WTC11 (cell line): Measurements from ENCODE around the gene SUPT5H. TPM values are rescaled to one million over a fixed set of nuclear protein-coding genes. Genes with fewer than 3 reads are reported as not detected.
A peak's percentile ranks its signal among the peaks of the same experiment; 100 is the strongest.

ENCODE experiments used
- ATAC-seq: fragments of 200-7000 bp; cut with Tn5 transposase; 2 replicates; pipeline ENCODE4 v1.10.0; 2021; ENCODE audit warnings: mild to moderate bottlenecking, moderate library complexity
- CTCF ChIA-PET: fragments of 300-600 bp; sonication (Branson Sonifier 250); formaldehyde crosslinking; loops from one replicate; lab custom pipeline; 2021; ENCODE audit warnings: antibody characterized with exemption; lab: Charles Lee
- POLR2A ChIA-PET: fragments of 350-600 bp; sonication (Branson Sonifier 250); formaldehyde crosslinking; loops from one replicate; lab custom pipeline; 2021; ENCODE audit warnings: antibody characterized with exemption; lab: Charles Lee
- DNase-seq: peaks from one replicate; pipeline ENCODE4 v3.0.0; 2021; ENCODE audit warnings: low spot score
- H3K27ac Mint-ChIP-seq: 2 replicates; pipeline ENCODE4 v1.8.0; 2021; ENCODE audit warnings: mixed read lengths
- H3K27me3 Mint-ChIP-seq: 2 replicates; pipeline ENCODE4 v1.8.0; 2021; ENCODE audit warnings: low read depth, mild to moderate bottlenecking, moderate library complexity, mixed read lengths
- H3K36me3 Mint-ChIP-seq: 2 replicates; pipeline ENCODE4 v1.8.0; 2021; ENCODE audit warnings: mixed read lengths
- H3K4me1 Mint-ChIP-seq: 2 replicates; pipeline ENCODE4 v1.8.0; 2022; ENCODE audit warnings: mixed read lengths
- H3K4me3 Mint-ChIP-seq: 2 replicates; pipeline ENCODE4 v1.8.0; 2021; ENCODE audit warnings: mild to moderate bottlenecking, moderate library complexity, mixed read lengths
- H3K9me3 Mint-ChIP-seq: 2 replicates; pipeline ENCODE4 v1.8.0; 2021; ENCODE audit warnings: mixed read lengths
- AFF4 ChIP-seq: sonication (generic); formaldehyde crosslinking; IDR thresholded peaks from 2 replicates; pipeline ENCODE4 v1.8.1; 2023; ENCODE audit warnings: mild to moderate bottlenecking, missing genetic modification reagents, borderline replicate concordance
- E2F5 ChIP-seq: sonication (generic); formaldehyde crosslinking; IDR thresholded peaks from 2 replicates; pipeline ENCODE4 v1.8.1; 2022; ENCODE audit warnings: mild to moderate bottlenecking, moderate library complexity, missing genetic modification reagents
- ESRRA ChIP-seq: sonication (generic); formaldehyde crosslinking; IDR thresholded peaks from 2 replicates; pipeline ENCODE4 v1.8.1; 2022; ENCODE audit warnings: mild to moderate bottlenecking, missing genetic modification reagents, borderline replicate concordance
- GABPB1 ChIP-seq: sonication (generic); formaldehyde crosslinking; IDR thresholded peaks from 2 replicates; pipeline ENCODE4 v1.8.1; 2023; ENCODE audit warnings: mild to moderate bottlenecking, missing genetic modification reagents
- JUN ChIP-seq: sonication (generic); formaldehyde crosslinking; IDR thresholded peaks from 2 replicates; pipeline ENCODE4 v1.8.0; 2023; ENCODE audit warnings: mild to moderate bottlenecking, missing genetic modification reagents
- MAX ChIP-seq: sonication (generic); formaldehyde crosslinking; IDR thresholded peaks from 2 replicates; pipeline ENCODE4 v1.8.0; 2022; ENCODE audit warnings: mild to moderate bottlenecking, missing genetic modification reagents
- MLX ChIP-seq: sonication (generic); formaldehyde crosslinking; IDR thresholded peaks from 2 replicates; pipeline ENCODE4 v1.8.1; 2023; ENCODE audit warnings: mild to moderate bottlenecking, missing genetic modification reagents, moderate library complexity
- NFYB ChIP-seq: sonication (generic); formaldehyde crosslinking; conservative IDR thresholded peaks from 2 replicates; pipeline ENCODE4 v1.8.0; 2022; ENCODE audit warnings: low read depth, missing genetic modification reagents
- NR2C2 ChIP-seq: sonication (generic); formaldehyde crosslinking; IDR thresholded peaks from 2 replicates; pipeline ENCODE4 v1.8.0; 2022; ENCODE audit warnings: mild to moderate bottlenecking, missing genetic modification reagents
- RORB ChIP-seq: fragments of 250-450 bp; sonication (Bioruptor Pico); IDR thresholded peaks from 2 replicates; pipeline ENCODE4 v1.9.0; 2021; ENCODE audit warnings: mild to moderate bottlenecking
- TEAD1 ChIP-seq: sonication (generic); formaldehyde crosslinking; IDR thresholded peaks from 2 replicates; pipeline ENCODE4 v1.8.0; 2022; ENCODE audit warnings: mild to moderate bottlenecking, missing genetic modification reagents
- ZBTB21 ChIP-seq: sonication (generic); formaldehyde crosslinking; IDR thresholded peaks from 2 replicates; pipeline ENCODE4 v1.8.1; 2023; ENCODE audit warnings: mild to moderate bottlenecking, missing genetic modification reagents, borderline replicate concordance
- ZNF121 ChIP-seq: sonication (generic); formaldehyde crosslinking; IDR thresholded peaks from 2 replicates; pipeline ENCODE4 v1.8.0; 2023; ENCODE audit warnings: missing genetic modification reagents
- ZNF317 ChIP-seq: sonication (generic); formaldehyde crosslinking; IDR thresholded peaks from 2 replicates; pipeline ENCODE4 v1.8.1; 2023; ENCODE audit warnings: low read depth, mild to moderate bottlenecking, moderate library complexity, missing genetic modification reagents, borderline replicate concordance
- ZSCAN18 ChIP-seq: fragments of 250-450 bp; sonication (Bioruptor Pico); IDR thresholded peaks from 2 replicates; pipeline ENCODE4 v2.1.2; 2022; ENCODE audit warnings: mild to moderate bottlenecking, moderate library complexity
- total RNA-seq: library from RNA; stranded (reverse); gene quantifications from 3 replicates; pipeline ENCODE4 v1.2.3, GENCODE V29; 2021

The SUPT5H gene
- total RNA-seq, 1 experiment from 2014 or later = 135 TPM

- ChIA-PET CTCF (interaction anchor here (0.7 to 2.4 kb wide), 5 partner anchors 10 to 198 kb away, joined by 3 to 12 read pairs (median 4); partner anchors contain the start of genes MED29, PAF1, PLEKHG2 and SYCN), POLR2A (interaction anchor here (0.6 to 3.5 kb wide), 7 partner anchors 9 to 34 kb away, joined by 3 to 25 read pairs (median 4); partner anchors contain the start of genes MED29, PAF1 and RPS16)
- peaks cover 45% of the 10 kb centered on the region for H3K4me1 Mint-ChIP-seq
- no peaks in the 10 kb centered on the region for H3K27me3 Mint-ChIP-seq
- peak overlapping the region; percentile 91 for H3K4me3 Mint-ChIP-seq
- peaks cover 2% of the 10 kb centered on the region; the same call in 1 of the 2 replicates for H3K36me3 Mint-ChIP-seq
- peak overlapping the region; percentile 81 for H3K27ac Mint-ChIP-seq
- H3K9me3 Mint-ChIP-seq = no peaks in the 10 kb centered on the region
- no peak for DNase-seq
- TF ChIP-seq MLX (CRISPR knock-in tag) = no peak
- TF ChIP-seq ZBTB21 (CRISPR knock-in tag) = no peak
- no peak for TF ChIP-seq ZNF317
- peak; percentile 52; the same call in 1 of the 2 replicates for TF ChIP-seq GABPB1
- TF ChIP-seq ZSCAN18 (CRISPR knock-in tag) = no peak
- no peak for TF ChIP-seq E2F5 (CRISPR knock-in tag)
- TF ChIP-seq ZNF121 (CRISPR knock-in tag) = peak; percentile 100
- 0 out of 2 replicates have a peak, but pooled peaks have one; percentile 28 for TF ChIP-seq MAX (CRISPR knock-in tag)
- TF ChIP-seq AFF4 = no peak
- no peak for TF ChIP-seq NR2C2
- no peak for TF ChIP-seq JUN (CRISPR knock-in tag)
- no peak for ATAC-seq
Measured at GRCh38 chr19:39401549-39402345, 43.6 kb upstream of the SUPT5H start.

GRCh38 chr19:39402346-39403300 is 42.8 kb upstream of the SUPT5H start:
- peak; percentile 32 for ATAC-seq
- ChIA-PET CTCF (interaction anchor here (0.7 to 1.1 kb wide), 4 partner anchors 17 to 205 kb away, joined by 3 to 4 read pairs (median 3); partner anchors contain the start of genes NCCRP1, SAMD4B and SYCN), POLR2A (interaction anchor here (0.6 to 3.5 kb wide), 10 partner anchors 9 to 33 kb away, joined by 3 to 25 read pairs (median 5); partner anchors contain the start of genes MED29, PAF1, PLEKHG2 and RPS16)
- peak; percentile 91 for DNase-seq
- Mint-ChIP-seq H3K27ac (peak overlapping the region; percentile 99), H3K9me3 (no peaks in the 10 kb centered on the region), H3K4me3 (peak overlapping the region; percentile 91), H3K27me3 (no peaks in the 10 kb centered on the region), H3K36me3 (peaks cover 2% of the 10 kb centered on the region; the same call in 1 of the 2 replicates), H3K4me1 (peaks cover 45% of the 10 kb centered on the region)
- no peak; the same call in 1 of the 2 replicates for TF ChIP-seq E2F5 (CRISPR knock-in tag)
- TF ChIP-seq RORB (CRISPR knock-in tag) = no peak
- peak; percentile 74; the same call in 1 of the 2 replicates for TF ChIP-seq ESRRA
- peak; percentile 72; the same call in 1 of the 2 replicates for TF ChIP-seq MAX (CRISPR knock-in tag)
- no peak for TF ChIP-seq ZBTB21 (CRISPR knock-in tag)
- no peak for TF ChIP-seq NFYB
- peak; percentile 13; the same call in 1 of the 2 replicates for TF ChIP-seq TEAD1 (CRISPR knock-in tag)
- TF ChIP-seq AFF4 = no peak
